HG03442 (cell line): ENCODE data around the gene VARS1.

Experiments
- ATAC-seq: cut with Tn5 transposase; IDR thresholded peaks from one replicate; pipeline ENCODE4 v1.9.1; 2021; ENCODE audit warnings: mild to moderate bottlenecking, moderate library complexity; ENCODE audit not compliant: unreplicated experiment

Gene VARS1

DNA sequence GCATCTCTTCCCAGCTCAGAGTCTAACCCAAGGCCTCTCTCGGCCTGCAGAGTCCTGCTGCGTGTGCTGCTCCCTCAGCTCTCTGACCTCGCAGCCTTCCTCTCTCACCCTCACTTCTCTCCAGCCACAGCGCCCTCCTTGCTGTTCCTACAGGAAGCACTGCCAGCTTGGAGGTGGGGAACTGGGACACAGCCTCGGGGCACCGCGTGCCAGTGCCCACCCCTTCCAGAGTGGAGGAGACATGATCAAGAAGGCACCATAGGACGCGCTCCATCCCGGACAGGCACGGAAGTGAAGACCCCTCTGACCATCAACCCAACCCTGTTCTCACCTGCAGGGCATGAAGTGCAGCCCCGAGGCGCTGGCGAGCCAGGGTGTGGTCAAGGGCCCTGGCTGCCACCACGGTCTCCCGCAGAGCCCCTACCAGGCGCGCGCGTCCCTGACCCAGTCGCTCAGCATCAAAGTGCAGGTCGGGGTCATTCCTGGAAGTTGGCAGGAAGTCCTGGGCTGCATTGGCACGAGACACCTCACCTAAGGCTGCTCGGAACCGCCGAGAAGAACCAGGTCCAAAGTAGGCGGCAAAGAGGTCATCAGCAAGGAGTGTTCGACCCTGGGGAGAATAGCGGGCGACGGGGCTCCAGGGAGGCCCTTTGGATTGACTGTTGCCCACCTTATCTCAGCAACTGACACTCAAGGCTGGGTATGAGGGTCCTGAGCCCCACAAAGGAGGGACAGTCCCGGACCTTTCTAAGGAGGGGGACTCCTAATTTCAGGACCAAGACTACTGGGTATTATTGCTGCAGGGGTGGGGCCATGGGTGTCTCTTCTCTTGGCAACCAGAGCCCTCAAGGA lies 19.7 kb downstream of the VARS1 start:
- ATAC-seq = no peak

DNA sequence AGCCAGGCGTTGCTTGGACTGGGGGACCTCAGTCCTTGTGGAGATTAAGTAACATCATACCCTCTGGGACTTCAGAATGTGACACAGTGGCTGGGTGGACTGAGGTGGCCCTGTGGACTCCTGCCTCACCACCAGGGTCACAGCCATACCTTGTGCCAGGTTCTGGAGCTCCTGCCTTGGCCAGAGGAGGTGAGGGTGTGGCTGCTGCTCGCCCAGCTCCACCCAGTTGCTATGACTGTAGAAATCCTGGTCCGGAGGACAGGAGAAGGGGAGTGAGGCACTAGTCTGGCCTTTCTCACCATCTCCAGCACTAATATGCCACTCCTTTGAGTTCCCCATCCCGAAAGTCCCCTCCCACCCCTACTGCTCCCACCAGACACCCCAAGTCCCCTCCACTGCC lies 20.4 kb downstream of the VARS1 start:
- ATAC-seq = no peak

DNA sequence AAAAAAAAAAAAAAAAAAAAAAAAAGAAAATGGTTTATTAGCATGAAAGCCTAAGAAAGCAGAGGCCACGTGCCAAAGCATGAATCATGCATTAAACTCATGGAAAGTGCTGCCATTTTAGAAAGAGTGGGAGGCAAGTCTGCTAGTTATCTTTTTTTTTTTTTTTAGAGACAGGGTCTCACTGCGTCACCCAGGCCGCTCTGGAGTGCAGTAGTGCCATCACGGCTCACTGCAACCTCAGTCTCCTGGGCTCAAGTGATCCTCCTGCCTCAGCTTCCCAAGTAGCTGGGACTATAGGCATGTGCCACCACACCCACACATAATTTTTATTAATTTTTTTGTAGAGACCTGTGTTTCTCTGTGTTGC lies 23.6 kb downstream of the VARS1 start:
- ATAC-seq = no peak

DNA sequence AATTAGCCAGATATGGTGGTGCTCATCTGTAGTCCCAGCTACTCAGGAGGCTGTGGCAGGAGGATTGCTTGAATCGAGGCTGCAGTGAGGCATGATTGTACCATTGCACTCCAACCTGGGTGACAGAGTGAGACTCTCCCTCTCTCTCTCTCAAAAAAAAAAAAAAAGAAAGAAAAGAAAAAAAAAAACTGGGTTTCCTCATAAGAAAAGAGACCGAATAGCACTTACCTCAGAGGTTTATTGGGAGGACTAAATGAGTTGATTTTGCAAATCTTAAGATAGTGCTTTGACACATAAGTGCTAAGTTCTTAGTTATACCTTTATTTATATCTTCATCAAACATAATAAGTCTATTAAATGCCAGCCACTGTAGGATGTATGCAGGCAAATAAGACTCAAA lies 24.7 kb downstream of the VARS1 start:
- no peak for ATAC-seq

DNA sequence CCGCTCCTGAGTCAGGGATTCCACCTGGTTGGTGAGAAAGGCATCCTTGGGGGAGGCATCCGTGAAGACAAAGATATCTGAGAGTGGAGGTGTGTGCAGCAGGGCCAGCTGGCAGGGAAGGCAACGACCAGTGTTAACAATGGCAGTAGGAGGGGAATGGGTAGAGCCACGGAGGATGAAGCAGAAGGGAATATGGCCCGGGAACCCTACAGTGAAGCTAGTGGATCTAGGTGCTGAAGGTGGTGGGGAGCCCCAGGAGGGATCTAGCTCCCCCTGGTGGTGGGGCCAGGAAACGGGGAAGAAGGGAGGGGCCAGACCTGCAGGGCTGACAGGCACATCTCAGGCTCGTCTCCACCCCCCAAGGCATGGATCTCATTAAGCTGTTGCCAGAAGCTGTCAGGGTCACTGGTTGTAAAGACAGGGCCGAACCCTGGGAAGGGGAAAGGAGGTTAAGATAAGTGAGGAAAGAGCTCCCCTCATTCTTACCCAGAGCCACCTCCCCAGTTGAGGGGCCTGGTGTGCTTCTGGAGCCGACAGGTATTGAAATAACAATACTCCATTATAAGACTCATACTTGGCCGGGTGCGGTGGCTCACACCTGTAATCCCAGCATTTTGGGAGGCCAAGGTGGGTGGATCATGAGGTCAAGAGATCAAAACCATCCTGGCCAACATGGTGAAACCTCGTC lies 25.7 kb downstream of the VARS1 start:
- ATAC-seq = no peak

DNA sequence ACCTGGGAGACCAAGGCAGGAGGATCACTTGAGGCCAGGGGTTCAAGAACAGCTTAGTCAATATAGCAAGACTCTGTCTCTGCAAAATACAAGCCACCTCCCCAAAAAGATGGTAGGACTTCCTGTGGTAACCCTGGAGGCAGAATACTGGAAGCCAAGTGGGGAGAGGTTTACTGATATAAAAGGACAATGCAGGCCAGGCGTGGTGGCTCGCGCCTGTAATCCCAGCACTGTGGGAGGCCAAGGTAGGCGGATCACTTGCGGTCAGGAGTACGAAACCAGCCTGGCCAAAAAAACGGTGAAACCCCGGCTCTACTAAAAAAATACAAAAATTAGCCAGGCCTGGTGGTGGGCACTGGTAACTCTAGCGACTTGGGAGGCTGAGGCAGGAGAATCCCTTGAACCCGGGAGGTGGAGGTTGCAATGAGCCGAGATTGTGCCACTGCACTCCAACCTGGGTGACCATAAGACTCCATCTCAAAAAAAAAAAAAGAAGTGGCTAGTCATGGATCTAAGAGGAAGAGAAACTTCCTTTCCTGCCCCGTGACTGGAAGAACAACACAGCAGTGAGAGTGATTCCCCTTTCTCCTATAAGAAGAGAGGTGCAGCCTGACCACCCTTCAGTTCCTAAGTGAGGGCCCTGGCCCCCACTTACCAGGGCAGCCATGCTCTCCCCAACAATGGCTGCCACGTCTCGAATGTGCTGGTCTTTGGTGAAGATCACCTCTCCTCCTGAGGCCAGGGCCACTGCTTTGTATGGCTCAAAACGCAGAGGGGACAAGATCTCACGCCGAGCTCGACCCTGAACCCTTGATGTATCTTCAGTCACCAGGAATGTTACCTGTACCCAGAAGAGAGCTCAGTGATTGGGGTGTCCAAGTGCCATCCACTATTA lies 26.9 kb downstream of the VARS1 start:
- no peak for ATAC-seq

DNA sequence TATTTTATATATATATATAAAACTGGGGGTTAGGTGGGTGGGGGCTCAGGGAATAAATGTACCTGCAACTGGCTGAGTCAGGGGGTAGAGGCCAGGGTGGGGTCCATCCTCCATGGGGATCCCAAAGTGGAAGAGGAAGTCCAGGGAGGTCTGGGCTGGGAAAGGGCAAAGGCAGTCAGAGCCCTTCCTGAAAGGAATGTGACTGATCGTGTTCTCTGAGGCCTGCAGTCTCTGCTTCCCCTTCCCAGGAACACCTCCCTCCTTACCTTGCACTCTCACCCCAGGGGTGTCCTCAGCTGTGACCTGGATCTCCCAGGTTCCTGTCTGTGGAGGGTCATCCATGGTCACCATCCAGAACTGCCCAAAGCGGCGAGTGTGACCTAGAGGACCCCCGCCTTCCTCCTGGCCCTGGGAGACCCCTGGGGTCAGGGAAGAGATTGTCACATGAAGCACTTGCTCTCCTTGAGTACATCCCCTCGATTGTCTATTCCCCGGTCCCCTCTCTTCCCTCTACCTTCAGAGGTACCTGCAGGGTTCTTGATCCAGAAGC lies 28.4 kb downstream of the VARS1 start:
- ATAC-seq = no peak

DNA sequence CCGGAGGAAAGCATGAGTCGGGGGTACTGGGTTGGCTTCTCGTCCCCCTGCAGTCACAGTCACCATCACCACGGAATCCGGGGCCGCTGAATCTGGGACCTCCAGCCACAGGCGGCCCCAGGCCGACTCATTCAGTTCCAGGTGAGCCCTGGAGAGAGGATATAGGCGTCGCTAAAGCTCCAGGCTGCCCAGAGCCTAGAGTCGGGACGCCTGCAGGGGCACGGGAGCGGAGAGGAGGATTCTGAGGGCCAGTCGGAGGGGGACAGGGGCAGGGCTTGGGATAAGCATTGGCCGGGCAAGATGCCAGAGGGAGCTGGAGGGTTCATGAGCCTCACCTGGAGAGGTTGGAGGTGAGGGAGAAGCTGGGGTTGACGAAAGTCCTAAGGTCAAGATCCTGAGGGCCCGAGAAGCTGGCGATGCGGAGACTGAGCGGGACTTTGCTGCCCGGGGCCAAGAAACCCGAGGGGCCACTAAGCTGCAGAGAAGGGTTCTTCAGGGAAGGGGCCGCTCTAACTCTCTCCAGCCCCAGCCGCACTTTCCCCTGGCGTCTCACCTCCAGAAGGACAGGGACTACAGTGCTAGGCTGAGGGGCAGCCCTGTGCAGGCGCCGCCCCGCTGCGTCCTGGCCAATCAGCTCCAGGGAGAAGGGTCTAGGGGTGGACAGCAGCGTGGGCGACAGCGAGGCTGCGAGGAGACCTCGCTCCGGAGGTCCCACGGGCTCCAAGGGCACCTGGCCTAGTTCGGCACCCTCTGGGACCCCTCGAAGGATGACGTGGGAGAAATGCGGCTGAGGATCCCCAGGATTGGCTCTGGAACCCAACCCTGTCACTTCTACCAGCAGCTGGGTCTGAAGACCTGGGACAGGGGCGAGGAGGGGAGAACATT lies 29.4 kb downstream of the VARS1 start:
- no peak for ATAC-seq

DNA sequence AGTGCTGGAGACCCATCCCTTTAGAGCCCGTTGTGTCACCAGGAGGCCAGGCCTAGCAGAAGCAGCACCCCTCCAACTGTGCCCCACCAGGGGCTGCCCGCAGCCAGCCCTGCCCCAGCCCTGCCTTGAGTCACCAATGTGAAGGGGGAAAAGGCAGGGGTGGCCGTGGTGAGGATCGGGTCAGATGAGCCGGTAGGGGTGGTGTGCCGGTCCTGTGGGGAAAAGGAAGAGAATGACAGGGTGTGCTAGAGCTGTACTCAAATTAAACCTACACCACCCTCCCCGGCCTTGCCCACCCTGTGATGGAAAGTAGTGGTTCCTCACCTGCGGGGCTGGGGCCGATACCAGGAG lies 30.0 kb downstream of the VARS1 start:
- ATAC-seq = no peak

DNA sequence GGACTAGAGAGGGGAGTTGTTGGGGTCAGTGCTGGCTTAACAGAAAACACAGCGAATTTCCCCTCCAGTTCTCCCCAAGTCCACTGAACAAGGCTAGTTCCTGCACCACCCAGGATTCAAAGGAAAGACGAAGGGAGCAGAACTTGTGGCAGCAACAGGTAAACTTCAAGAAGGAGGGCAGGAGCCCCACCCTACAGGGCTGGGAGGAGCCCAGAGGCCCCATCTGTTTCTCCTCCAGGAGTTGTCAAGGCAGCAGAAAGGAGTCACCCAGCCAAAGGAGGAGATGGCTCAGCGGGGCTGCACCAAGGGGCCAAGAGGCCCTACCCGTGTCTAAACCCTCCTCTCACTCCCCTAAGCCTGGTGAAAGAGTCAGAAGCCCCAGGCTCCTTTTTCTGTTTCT lies 31.4 kb downstream of the VARS1 start:
- no peak for ATAC-seq

DNA sequence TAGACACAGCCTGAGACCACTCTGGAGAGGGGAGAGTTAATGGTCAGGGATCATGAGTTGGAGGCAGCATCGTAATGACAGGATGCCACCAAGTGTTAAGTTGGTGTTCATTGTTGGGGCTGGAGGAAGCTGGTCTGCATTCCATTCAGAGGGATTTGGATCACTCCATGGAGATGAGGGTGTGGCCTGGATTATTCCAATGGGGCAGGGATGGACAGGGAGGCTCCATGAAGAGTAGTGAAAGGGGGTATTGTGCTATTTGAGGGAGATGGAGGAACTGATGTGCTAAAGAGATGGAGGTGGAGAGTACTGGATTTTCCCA lies 32.0 kb downstream of the VARS1 start:
- no peak for ATAC-seq

DNA sequence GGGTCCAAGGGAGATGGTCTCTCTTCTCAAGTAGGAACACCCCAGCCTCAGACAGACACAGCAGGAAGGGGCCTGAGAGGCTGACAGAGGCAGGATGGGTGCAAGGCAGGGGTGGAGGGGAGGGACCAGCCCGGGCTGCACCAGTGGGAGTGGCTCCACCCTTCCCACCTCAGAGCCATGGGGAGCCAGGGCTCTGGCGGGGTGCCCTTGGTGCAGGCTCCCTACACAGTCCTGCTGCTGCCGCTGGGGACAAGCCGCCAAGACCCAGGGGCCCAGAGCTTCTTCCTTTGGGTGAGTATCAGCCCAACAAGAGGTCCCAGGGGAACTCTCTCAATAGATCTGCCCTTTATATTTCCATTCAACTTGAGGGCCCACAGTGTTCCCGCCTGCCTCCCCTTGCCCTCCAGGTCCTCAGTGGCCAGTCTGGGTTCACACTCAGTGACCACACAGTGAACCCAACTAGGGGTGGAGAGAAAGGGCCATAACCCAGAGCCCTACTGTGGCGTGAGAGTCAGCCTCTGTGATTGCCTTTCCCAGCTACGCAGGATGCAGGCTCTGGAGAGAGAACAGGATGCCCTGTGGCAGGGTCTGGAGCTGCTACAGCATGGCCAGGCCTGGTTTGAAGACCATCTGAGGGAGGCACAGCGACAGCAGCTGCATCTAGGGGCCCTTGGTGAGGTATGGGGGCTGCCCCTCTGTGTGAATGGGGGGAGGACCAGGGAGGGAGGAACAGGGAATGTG lies 32.5 kb downstream of the VARS1 start:
- ATAC-seq = no peak

DNA sequence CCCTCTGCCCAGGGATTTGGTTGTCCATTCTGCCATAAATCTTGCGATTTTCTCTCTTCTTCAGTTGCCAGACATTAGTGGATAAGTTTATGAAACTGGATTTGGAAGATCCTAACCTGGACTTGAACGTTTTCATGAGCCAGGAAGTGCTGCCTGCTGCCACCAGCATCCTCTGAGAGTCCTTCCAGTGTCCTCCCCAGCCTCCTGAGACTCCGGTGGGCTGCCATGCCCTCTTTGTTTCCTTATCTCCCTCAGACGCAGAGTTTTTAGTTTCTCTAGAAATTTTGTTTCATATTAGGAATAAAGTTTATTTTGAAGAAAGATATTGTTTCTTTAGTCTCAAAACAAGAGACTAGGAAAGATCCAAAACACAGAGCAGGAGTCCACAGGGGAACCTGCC lies 33.2 kb downstream of the VARS1 start, which contains the start of gene SAPCD1:
SAPCD1 (plus strand) TSS at position 301 of the 400 bp plus-strand sequence. CDS start 399 bp downstream, outside the sequence.
- ATAC-seq = no peak

DNA sequence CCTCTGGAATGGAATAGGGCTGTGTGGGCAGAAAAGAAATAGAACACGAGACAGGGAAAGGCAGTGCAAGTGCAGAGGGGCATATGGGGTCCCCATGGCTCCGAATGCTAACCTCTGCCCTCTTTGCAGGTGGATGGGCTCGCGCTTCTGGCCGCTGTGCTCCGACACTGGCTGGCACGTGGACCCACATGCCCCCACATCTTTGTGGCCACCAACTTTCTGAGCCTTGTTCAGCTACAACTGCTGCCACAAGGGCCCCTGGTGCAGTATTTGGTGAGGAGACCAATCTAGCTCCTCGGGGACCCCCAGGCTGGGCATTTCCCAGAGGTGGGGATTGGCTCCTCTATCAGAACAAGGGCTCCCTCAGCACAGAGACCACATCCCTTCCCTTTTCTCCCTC lies 34.2 kb downstream of the VARS1 start:
- no peak for ATAC-seq

DNA sequence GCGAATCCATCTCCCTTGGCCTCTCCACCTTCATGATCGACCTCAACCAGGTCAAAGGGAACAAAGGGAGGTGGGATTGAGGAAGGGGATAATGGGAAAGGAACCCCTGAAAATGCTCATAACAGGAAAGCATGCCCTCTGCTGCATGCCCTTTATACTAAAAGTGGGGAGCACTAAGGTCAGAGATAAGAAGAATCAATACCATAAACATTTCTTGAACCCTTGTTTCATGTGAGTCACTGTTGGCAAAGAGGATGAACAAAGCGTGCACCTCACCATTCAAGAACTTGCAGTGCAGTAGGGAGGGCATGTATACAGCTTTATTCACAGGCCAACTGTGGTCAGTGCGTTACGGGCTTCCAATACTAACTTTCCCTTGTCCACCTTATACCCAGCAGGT lies 34.8 kb downstream of the VARS1 start:
- no peak for ATAC-seq

DNA sequence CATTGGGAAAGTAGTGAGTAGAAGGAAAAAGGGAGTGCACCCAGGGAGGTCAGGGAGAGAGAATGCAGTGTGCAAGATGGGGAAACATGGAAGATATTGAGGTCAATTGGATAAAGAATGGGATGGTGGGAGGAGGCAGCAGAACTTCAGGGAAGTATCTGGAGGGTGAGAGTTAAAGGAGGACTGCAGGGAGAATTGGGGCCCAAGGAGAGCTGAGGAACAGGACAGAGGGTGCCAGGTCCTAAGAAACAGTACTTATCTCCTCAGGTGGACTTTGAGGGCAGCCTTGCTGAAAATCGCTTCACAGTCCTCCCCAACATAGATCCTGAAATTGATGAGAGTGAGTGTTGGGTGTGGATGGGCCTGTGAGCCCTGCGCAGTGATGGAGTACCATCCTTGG lies 37.3 kb downstream of the VARS1 start:
- no peak for ATAC-seq

DNA sequence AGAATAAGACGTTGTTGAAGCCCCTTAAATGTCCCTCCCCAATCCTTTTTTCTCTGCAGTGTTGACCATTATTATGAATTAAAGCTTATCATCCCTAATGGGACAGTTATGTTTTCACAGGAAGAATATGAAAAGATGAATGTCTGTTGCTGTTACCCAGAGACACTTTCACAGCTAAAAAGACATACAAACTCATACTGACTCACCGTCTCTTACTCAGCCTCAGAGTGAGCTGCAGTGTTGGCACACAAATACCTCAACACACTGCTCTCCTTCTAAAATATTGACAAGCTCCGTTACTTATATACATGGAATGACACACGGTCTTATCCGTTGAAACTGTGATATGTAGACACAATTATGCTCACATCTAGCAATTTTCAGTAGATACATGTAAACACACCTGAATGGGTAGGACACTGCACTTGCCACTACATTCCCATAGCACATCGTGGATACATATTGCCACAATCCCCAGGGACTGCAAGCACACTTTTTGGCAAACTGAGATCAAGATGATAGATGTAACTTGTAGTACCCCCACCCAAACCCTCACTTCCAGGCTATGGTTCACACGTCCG lies 42.7 kb downstream of the VARS1 start:
- ATAC-seq = no peak

DNA sequence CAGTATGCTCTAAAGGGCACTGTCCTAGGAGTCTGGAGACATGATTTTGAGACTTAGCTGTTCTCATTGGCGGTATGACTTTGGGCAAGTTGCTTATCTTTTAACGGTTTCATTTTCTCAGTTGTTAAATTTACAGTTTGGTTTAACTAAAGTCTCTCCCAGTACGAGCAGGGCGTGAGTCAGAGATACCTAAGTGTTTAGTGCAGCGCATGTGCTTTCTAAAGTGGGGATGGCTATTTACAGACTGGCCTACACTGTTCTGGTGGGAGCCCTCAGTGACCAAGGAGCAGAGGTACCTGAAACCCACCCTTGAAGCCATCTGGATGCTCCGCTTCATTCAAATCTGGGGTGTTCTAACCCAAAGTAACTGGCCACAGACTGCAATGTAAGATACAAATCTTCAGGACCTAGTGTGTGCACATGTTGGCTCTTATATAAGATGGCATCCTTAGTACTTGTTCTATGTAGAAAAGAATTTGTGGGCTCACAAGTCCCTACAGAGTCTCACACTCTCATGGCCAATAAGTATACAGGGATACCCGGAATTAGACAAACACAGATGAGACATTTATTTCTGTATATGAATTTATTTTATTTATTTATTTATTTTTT lies 45.0 kb downstream of the VARS1 start:
- ATAC-seq = no peak
